GM12873 (cell line): ENCODE measurements around the gene ASPSCR1.

Experiments used
- TF ChIP-seq, protein P1 (sequence below): IDR thresholded peaks from 2 replicates; pipeline ENCODE4 v1.5.1; 2012; ENCODE audit warnings: low read depth, mild to moderate bottlenecking, moderate library complexity, low read length, control low read depth; ENCODE audit not compliant: insufficient read depth; ENCODE audit errors: missing control alignments

Gene ASPSCR1

DNA sequence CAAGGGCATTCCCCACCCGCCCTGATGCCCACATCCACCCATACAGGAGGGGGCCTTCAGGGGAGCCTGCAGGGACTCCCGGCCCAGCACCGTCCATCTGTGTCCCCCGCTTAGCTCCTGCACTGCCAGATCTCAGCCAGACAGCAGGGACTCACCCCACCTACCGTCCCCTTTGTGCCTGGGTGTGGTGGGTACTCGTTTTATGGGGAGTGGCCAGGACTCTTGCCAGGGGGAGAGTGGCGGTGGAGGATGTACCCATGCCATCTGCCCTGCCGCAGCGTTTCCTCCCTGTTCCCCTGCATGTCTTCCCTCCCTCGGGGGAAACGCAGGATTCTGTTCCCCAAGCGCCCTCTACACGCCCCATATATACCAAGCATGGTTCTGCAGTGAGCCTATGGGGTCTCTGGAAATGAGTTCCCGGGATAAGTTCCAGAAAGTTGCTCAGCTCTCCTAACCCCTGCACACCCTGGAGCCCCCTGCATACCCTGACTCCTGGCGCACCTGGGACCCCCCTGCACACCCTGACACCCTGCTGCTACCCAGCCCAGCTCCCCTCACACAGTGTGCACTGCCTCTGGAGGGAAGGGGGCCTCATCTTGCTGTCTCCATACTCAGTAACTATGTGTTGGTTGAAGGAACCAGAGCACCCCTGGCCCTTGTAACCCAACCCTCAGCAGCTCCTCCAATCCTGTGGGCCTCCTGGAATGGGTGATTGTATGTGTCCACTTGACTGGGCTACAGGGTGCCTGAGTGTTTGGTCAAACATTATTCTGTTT is 45.7 kb upstream of the ASPSCR1 start:
- TF ChIP-seq, protein P1, sequence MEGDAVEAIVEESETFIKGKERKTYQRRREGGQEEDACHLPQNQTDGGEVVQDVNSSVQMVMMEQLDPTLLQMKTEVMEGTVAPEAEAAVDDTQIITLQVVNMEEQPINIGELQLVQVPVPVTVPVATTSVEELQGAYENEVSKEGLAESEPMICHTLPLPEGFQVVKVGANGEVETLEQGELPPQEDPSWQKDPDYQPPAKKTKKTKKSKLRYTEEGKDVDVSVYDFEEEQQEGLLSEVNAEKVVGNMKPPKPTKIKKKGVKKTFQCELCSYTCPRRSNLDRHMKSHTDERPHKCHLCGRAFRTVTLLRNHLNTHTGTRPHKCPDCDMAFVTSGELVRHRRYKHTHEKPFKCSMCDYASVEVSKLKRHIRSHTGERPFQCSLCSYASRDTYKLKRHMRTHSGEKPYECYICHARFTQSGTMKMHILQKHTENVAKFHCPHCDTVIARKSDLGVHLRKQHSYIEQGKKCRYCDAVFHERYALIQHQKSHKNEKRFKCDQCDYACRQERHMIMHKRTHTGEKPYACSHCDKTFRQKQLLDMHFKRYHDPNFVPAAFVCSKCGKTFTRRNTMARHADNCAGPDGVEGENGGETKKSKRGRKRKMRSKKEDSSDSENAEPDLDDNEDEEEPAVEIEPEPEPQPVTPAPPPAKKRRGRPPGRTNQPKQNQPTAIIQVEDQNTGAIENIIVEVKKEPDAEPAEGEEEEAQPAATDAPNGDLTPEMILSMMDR: no peak

DNA sequence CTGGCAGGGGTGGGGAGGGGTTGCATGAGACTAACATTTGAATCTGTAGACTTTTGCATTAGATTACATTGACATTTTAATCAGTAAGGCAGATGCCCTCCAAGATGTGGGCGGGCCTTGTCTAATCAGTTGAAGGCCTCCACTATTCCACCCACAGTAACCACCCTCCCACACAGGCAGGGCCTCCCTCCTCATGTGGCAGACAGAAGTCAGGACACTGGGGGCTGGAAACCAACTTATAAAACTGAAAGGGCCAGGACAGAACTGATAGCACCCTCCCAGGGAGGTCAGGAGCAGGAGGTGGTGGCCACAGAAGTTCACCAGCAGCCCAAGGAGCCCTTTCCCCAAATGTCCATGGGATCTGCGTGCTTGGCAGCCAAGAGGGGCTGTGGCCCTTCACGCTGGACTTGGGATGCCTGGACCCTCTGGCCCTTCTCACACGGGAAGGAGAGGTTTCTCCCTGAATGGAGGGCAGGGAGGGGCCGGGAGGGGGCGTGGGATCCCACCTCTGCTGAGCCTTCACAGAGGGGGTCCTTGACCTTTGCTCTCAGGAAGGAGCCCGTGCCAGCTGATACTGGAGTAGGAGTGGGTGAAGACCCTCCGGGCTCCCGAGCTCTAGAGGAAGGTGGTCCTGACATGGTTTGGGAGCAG is 45.0 kb upstream of the ASPSCR1 start:
- TF ChIP-seq, protein P1: no peak

DNA sequence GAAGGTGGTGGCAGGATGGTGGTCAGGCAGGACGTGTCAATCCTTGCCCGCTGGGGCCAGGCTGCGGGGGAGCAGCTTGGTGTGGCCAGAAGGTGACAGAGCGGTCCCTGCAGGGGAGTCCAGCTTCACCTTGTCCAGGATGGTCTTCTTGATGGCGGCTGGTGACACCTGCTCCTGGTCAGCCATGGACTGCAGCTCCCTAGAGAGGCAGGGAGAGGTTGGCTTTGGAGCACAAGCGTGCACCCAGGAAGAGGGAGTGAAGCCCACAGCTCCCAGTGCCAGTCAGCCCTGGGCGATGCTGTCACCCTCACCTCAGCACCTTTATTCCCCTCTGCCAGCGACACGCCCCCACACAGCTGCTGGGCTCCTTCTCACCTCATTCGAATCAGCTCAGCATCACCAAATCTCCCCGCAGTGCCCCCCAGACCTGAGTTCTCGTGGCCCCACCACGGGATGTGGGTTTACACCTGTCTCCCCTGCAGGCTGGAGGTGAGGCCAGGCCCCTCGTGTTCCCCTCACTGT is 44.2 kb upstream of the ASPSCR1 start:
- TF ChIP-seq, protein P1: no peak

DNA sequence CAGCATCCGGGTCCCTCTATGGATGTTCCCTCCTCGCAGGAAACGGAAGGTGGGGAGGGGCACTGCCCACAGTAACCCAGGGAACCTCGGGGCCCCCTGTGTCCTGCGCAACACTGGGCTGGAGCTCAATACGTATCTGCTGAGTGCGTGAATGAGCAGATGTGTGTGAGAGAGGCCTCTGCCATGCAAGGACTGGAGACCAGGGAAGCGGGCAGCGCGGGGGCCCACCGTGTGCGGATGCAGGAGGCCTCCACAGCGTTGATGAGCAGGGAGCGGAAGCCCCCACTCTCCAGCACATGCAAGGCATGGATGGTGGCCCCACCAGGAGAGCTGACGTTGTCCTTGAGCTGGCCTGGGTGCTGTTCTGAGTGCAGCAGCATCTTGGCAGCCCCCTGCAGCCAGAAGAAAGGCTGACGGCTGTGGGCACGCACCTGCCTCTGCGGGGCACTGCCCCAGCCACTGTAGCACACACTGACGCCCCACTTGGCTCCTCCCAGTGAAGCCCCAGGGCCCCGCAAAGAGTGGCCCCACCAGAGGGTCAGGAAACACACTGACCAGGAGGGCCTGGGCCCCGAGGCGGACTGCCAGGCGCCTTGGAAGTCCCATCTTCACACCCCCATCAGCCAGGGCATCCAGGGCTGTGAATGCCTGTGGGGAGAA is 43.2 kb upstream of the ASPSCR1 start:
- TF ChIP-seq, protein P1: no peak

DNA sequence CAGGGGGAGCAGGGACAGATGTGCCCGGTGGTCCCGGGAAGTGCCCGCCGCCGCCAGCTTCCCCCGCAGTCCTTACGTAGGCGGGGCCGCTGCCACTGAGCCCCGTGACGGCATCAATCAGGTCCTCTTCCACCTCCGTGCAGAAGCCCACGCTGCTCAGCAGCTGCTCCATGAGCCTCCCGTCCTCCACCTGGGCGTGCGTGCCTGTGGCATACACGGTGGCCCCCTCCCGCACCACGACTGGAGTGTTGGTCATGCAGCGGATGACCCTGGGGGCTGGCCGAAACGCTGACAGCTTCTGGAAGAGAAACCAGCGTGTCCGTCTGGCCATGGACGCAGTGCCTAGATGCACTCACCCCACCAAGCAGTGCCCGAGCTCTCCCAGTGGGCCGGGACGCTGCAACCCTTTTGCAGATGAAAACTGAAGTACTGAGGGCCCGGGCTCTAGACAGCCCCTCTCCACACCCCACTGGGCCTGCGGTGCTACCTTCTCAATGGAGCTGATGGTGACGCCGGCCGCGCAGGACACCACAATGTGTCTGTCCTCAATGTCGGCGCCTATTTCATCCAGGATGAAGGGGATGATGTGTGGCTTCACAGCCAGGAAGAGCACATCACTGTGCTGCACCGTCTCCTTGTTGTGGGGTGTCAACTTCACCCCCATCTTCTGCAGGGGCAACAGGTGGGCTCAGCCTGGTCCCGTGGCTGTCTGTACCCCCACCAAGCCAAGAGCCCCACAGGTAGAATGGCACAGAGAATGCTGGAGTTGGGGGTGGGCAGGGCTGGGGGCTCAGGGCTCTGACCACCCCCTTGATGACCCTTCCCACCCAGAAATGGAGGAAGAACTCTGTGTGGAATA is 42.4 kb upstream of the ASPSCR1 start:
- TF ChIP-seq, protein P1: no peak

DNA sequence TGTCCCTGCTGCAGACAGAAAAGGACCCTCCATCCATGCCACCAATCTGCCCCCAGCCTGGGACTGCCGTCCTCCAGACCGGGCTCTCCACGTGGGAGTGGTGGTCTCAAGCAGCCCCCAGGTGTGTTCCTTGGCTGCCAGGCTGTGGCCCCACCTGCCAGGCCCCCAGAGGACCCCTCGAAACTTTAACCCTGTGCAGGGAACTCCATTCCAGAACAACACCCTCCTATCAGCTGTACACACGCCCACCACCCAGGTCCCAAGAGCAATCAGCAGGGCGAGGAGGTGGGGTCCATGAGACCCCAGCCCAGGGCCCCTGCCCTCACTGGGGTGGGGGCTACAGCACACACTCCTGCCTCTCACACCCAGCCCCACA is 41.7 kb upstream of the ASPSCR1 start:
- TF ChIP-seq, protein P1: no peak
